Activated naive CD4-positive, alpha-beta T cell treated with anti-CD3 and anti-CD28 coated beads, Interleukin-2, amount 10 ng/mL, durations not matched to agents 7 days and 5 days (primary cell): Measurements from ENCODE around the gene STAP1.
"Not testable (repeated sequence)": the region's sequence is repeated elsewhere in the genome, so short reads cannot be mapped to it uniquely, and the experiment has no call there.

Experiments used
- CTCF ChIA-PET: fragments of 350-600 bp; sonication (Branson Sonifier 250); formaldehyde crosslinking; loops from one replicate; lab custom pipeline; 2021; ENCODE audit warnings: antibody characterized with exemption; lab: Charles Lee
- DNase-seq: peaks from one replicate; pipeline ENCODE4 v3.0.0-alpha.2; 2020
- H3K27ac Mint-ChIP-seq: one replicate; pipeline ENCODE4 v1.8.0; 2021; ENCODE audit warnings: mild to moderate bottlenecking, moderate library complexity, mixed read lengths
- H3K27me3 Mint-ChIP-seq: one replicate; pipeline ENCODE4 v1.8.0; 2021; ENCODE audit warnings: mild to moderate bottlenecking, mixed read lengths
- H3K36me3 Mint-ChIP-seq: one replicate; pipeline ENCODE4 v1.8.0; 2021; ENCODE audit warnings: mixed read lengths
- H3K4me1 Mint-ChIP-seq: one replicate; pipeline ENCODE4 v1.8.0; 2021; ENCODE audit warnings: mixed read lengths
- H3K4me3 Mint-ChIP-seq: one replicate; pipeline ENCODE4 v1.8.0; 2021; ENCODE audit warnings: mild to moderate bottlenecking, moderate library complexity, mixed read lengths
- H3K9me3 Mint-ChIP-seq: one replicate; pipeline ENCODE4 v1.8.0; 2021; ENCODE audit warnings: mixed read lengths

The STAP1 gene

GRCh38 chr4:67608027-67608426, 49.5 kb downstream of the STAP1 start:
- peak overlapping the region; percentile 17 for H3K4me3 Mint-ChIP-seq
- peaks cover 7% of the 10 kb centered on the region for H3K4me1 Mint-ChIP-seq
- peak overlapping the region; percentile 49 for H3K27ac Mint-ChIP-seq
- CTCF ChIA-PET: no interaction called here
- H3K36me3 Mint-ChIP-seq: peaks cover 48% of the 10 kb centered on the region
- H3K9me3 Mint-ChIP-seq: peaks cover 11% of the 10 kb centered on the region
- no peak for DNase-seq
- no peaks in the 10 kb centered on the region for H3K27me3 Mint-ChIP-seq

- CTCF ChIA-PET: no interaction called here
- peaks cover 54% of the 10 kb centered on the region for H3K36me3 Mint-ChIP-seq
Observed at GRCh38 chr4:67614186-67614585, 55.7 kb downstream of the STAP1 start.

GRCh38 chr4:67615119-67615518, 56.6 kb downstream of the STAP1 start:
- no peaks in the 10 kb centered on the region for H3K27me3 Mint-ChIP-seq
- DNase-seq: no peak
- peaks cover 10% of the 10 kb centered on the region for H3K9me3 Mint-ChIP-seq
- no peak overlapping the region for H3K4me3 Mint-ChIP-seq
- CTCF ChIA-PET: no interaction called here
- no peak overlapping the region for H3K27ac Mint-ChIP-seq
- no peaks in the 10 kb centered on the region for H3K4me1 Mint-ChIP-seq
- peaks cover 50% of the 10 kb centered on the region for H3K36me3 Mint-ChIP-seq

More at GRCh38 chr4:67614186-67614585, 55.7 kb downstream of the STAP1 start:
- DNase-seq: no peak
- H3K4me3 Mint-ChIP-seq: no peak overlapping the region
- H3K9me3 Mint-ChIP-seq: peaks cover 15% of the 10 kb centered on the region
- no peaks in the 10 kb centered on the region for H3K27me3 Mint-ChIP-seq
- no peak overlapping the region for H3K27ac Mint-ChIP-seq
- no peaks in the 10 kb centered on the region for H3K4me1 Mint-ChIP-seq

- CTCF ChIA-PET: no interaction called here
- no peak for DNase-seq
- H3K9me3 Mint-ChIP-seq: peaks cover 9% of the 10 kb centered on the region
- no peaks in the 10 kb centered on the region for H3K4me1 Mint-ChIP-seq
- no peak overlapping the region for H3K4me3 Mint-ChIP-seq
- H3K27ac Mint-ChIP-seq: no peak overlapping the region
- H3K36me3 Mint-ChIP-seq: peaks cover 62% of the 10 kb centered on the region
- no peaks in the 10 kb centered on the region for H3K27me3 Mint-ChIP-seq
Observed at GRCh38 chr4:67616478-67616877, 58.0 kb downstream of the STAP1 start.

- H3K27ac Mint-ChIP-seq: no peak overlapping the region
- DNase-seq: no peak
- H3K9me3 Mint-ChIP-seq: no peaks in the 10 kb centered on the region
- no peaks in the 10 kb centered on the region for H3K27me3 Mint-ChIP-seq
- H3K4me1 Mint-ChIP-seq: no peaks in the 10 kb centered on the region
- H3K36me3 Mint-ChIP-seq: peaks cover 40% of the 10 kb centered on the region
- CTCF ChIA-PET: no interaction called here
- no peak overlapping the region for H3K4me3 Mint-ChIP-seq
Observed at GRCh38 chr4:67624939-67625338, 66.4 kb downstream of the STAP1 start.

- CTCF ChIA-PET: interaction anchor here (0.7 kb wide), 1 partner anchor 12 kb away, joined by 3 read pairs; no protein-coding TSS in a partner anchor
- peaks cover 44% of the 10 kb centered on the region for H3K36me3 Mint-ChIP-seq
Observed at GRCh38 chr4:67632492-67632891, 74.0 kb downstream of the STAP1 start.

GRCh38 chr4:67634741-67635140, 76.2 kb downstream of the STAP1 start:
- peaks cover 49% of the 10 kb centered on the region for H3K36me3 Mint-ChIP-seq
- CTCF ChIA-PET: no interaction called here
- no peak for DNase-seq
- no peaks in the 10 kb centered on the region for H3K9me3 Mint-ChIP-seq
- H3K4me1 Mint-ChIP-seq: no peaks in the 10 kb centered on the region
- H3K27me3 Mint-ChIP-seq: no peaks in the 10 kb centered on the region
- no peak overlapping the region for H3K27ac Mint-ChIP-seq
- H3K4me3 Mint-ChIP-seq: no peak overlapping the region

More at GRCh38 chr4:67632492-67632891, 74.0 kb downstream of the STAP1 start:
- no peak for DNase-seq
- H3K4me1 Mint-ChIP-seq: no peaks in the 10 kb centered on the region
- H3K9me3 Mint-ChIP-seq: no peaks in the 10 kb centered on the region
- H3K27ac Mint-ChIP-seq: no peak overlapping the region
- no peaks in the 10 kb centered on the region for H3K27me3 Mint-ChIP-seq
- H3K4me3 Mint-ChIP-seq: no peak overlapping the region

GRCh38 chr4:67635331-67635730, 76.8 kb downstream of the STAP1 start:
- H3K27ac Mint-ChIP-seq: no peak overlapping the region
- H3K36me3 Mint-ChIP-seq: peaks cover 51% of the 10 kb centered on the region
- H3K27me3 Mint-ChIP-seq: no peaks in the 10 kb centered on the region
- no peak overlapping the region for H3K4me3 Mint-ChIP-seq
- no peaks in the 10 kb centered on the region for H3K4me1 Mint-ChIP-seq
- H3K9me3 Mint-ChIP-seq: no peaks in the 10 kb centered on the region
- CTCF ChIA-PET: no interaction called here
- no peak for DNase-seq

GRCh38 chr4:67636978-67637377, 78.5 kb downstream of the STAP1 start:
- H3K36me3 Mint-ChIP-seq: peaks cover 47% of the 10 kb centered on the region
- H3K9me3 Mint-ChIP-seq, H3K4me3 Mint-ChIP-seq, CTCF ChIA-PET, DNase-seq, H3K27me3 Mint-ChIP-seq, H3K27ac Mint-ChIP-seq, H3K4me1 Mint-ChIP-seq: not testable (repeated sequence)

GRCh38 chr4:67638136-67638535, 79.6 kb downstream of the STAP1 start:
- no peaks in the 10 kb centered on the region for H3K9me3 Mint-ChIP-seq
- no peaks in the 10 kb centered on the region for H3K27me3 Mint-ChIP-seq
- H3K27ac Mint-ChIP-seq: no peak overlapping the region
- no peak for DNase-seq
- H3K4me3 Mint-ChIP-seq: no peak overlapping the region
- CTCF ChIA-PET: no interaction called here
- no peaks in the 10 kb centered on the region for H3K4me1 Mint-ChIP-seq
- peaks cover 44% of the 10 kb centered on the region for H3K36me3 Mint-ChIP-seq

- no peak overlapping the region for H3K4me3 Mint-ChIP-seq
- no peak for DNase-seq
- H3K27me3 Mint-ChIP-seq: no peaks in the 10 kb centered on the region
- H3K27ac Mint-ChIP-seq: no peak overlapping the region
- no peaks in the 10 kb centered on the region for H3K4me1 Mint-ChIP-seq
- peaks cover 55% of the 10 kb centered on the region for H3K36me3 Mint-ChIP-seq
- CTCF ChIA-PET: no interaction called here
- peaks cover 4% of the 10 kb centered on the region for H3K9me3 Mint-ChIP-seq
Observed at GRCh38 chr4:67651536-67651935, 93.0 kb downstream of the STAP1 start.
